NOMO-1 treated with DMSO at 0.1 percent for 48 hours (cell line): ENCODE measurements around the gene DOCK3.
"Not testable (repeated sequence)": the region's sequence is repeated elsewhere in the genome, so short reads cannot be mapped to it uniquely, and the experiment has no call there.

Source experiments
- DNase-seq: peaks from one replicate; lab custom pipeline; 2025; ENCODE audit not compliant: unreplicated experiment; lab: John Stamatoyannopoulos, UW

DOCK3 gene

DNA sequence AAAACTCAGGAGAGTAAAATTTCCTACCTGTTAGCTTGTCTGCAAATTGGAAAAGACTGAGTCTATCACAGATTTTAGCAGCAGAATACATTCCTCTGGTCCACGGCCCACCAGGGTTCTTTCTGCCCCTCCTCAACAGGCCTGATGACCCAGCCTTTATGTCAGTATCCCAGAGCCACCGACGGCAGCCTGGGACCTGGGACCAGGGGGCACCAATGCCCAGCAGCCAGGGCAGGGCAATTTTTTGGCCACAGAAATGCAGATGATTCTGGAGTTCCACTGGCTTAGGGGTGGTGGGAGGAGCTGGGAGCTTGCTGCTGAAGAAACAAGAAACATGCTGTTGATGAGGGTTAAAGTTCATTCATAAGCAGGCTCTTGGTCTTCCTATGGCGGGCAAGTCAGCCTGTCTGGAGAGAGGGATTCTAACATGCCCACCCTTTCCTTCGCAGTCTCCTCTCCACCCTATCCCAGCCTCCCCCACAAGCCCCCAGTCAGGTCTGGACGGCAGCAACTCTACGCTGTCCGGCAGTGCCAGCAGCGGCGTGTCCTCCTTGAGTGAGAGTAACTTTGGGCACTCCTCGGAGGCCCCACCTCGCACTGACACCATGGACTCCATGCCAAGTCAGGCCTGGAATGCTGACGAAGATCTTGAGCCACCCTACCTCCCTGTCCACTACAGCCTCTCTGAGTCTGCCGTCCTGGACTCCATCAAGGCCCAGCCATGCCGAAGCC, 706.0 kb downstream of the DOCK3 start:
- DNase-seq: no peak

DNA sequence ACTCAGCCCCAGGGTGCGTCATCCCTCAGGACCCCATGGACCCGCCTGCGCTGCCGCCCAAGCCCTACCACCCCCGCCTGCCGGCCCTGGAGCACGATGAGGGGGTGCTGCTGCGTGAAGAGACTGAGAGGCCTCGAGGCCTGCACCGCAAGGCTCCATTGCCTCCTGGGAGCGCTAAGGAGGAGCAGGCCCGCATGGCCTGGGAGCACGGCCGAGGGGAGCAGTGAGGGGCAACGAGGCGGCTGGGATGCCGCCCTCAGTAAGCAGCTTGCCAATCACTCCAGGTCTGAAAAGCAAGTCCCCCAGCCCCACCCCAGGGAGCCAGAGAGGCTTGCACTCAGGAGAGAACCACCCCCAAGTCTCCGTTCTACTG, 706.6 kb downstream of the DOCK3 start:
- DNase-seq: no peak

- DNase-seq: no peak
Observed at GRCh38 chr3:51382076-51382745, 707.5 kb downstream of the DOCK3 start.

GRCh38 chr3:51382947-51383578, 708.3 kb downstream of the DOCK3 start:
- no peak for DNase-seq

DNA sequence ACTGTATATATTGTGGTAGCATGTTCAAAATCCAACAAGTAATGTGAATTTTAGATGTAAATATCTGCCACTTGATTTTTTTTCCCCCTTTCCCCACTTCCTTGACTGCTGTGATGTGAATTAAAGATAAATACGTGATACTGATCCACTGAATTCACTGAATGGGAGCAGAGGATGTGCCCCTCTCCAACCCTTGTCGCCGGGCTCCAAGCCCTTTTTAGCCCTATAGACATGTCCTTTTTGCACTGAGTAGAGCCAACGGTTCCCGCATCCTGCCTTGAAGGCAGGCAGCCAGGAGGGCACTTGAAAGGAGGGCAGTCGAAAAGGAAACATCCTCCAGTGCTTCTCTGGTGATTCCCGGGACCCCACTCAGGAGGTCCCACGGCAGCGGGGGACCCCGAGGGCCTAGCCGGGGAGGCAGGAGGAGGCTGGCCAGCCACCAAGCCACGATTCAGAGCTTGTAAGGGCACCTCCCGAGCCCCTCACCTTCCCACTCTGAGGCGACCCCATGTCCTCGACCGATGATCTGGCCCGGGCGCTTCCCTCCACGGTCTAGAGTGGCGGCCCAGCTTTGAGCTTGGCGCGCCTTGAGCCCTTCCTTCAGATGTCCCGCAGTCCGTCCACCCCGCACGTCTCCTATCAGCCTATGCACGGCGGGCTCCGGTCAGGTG, 709.5 kb downstream of the DOCK3 start:
- no peak for DNase-seq

DNA sequence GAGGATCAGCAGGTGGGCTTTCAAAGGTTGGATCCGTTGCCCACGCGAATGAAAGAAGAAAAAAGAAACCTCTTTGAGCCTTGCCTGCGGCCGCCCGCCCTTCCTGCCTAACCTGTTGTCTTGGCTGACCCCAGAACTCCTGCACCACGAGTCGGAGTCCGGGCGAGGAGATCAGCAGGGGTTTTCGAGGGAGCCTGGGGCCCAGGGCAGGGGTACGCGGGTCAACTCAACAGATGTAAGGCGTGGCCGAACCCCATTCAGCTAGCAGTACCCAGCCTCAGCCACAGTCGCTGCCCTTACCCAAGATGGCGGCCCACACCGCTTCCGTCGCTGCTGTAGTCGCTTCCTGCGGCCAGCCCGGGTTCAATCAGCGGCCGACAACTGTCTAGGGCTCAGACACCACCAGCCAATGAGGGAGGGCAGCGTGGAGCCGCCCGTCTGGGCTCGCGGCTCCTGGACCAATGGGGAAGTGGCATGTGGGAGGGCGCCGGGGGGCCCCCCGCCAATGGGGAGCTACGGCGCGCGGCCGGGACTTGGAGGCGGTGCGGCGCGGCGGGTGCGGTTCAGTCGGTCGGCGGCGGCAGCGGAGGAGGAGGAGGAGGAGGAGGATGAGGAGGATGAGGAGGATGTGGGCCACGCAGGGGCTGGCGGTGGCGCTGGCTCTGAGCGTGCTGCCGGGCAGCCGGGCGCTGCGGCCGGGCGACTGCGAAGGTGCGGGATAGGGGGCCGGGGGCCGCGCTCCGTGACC, 710.2 kb downstream of the DOCK3 start, which contains the start of gene MANF:
Gene MANF (plus strand): TSS at position 566 of the 748 bp plus-strand sequence. CDS start 52 bp downstream, at position 618.
- DNase-seq: peak; percentile 98

DNA sequence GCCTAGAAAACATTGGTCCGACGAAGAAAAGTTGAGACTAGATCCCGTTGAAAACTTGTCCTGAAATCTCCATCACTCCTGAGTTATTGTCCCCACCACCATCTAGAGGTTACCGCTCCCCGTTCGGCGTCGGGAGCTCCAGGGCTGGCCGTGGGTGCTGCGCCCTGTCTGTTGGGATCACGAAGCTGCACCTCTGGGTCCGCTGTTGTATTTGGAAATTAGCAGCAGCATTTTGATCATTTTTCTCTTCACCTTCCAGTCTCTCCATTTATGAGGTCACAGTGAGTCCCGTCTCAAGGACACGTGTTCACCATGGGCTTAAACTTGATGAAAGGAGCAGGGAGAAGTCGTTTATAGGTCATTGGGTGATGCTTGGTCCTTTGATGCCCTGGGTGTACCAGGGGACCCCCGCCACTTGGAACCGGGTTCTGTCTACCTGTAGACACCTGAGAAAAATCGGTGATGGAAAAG, 710.9 kb downstream of the DOCK3 start:
- DNase-seq: no peak

DNA sequence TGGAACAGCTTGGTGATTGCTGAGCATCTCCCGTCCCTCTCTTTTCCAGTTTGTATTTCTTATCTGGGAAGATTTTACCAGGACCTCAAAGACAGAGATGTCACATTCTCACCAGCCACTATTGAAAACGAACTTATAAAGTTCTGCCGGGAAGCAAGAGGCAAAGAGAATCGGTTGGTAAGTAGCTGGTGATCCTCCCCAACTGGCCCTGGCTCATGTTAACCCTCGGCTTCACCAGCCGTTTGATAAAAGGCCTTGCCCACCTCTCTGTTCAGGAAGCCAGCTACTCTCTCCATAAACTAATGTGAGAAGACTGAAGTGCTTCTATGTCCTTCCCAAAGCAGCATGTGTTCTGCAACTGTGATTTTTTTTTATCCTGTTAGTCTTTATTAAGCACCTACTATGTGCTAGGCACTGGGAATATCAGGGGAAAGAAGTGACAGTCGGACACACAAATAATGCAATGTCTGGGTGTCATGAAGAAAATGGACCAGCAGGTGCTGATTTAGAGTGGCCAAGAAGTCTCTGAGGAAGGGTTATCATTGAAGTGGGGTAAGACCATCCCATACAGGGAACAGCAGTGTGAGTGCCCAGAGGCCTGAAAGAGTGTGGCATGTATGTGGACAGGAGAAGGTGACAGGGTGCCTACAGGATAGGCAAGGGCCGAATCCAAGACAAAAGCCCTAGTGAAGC, 711.6 kb downstream of the DOCK3 start:
- no peak for DNase-seq

- no peak for DNase-seq
Observed at GRCh38 chr3:51386852-51387229, 712.1 kb downstream of the DOCK3 start.

DNA sequence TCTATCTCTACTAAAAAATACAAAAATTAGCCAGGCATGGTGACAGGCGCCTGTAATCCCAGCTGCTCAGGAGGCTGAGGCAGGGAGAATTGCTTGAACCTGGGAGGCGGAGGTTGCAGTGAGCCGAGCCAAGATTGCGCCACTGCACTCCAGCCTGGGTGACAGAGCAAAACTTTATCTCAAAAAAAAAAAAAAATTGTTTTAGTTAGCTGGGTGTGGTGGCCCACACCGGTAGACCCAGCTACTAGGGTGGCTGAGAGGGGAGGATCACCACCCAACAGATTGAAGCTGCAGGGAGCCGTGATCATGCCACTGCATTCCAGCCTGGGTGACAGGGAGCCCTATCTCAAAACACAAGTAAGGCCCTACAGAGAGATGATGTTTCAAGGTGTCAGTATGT, 712.6 kb downstream of the DOCK3 start:
- not testable (repeated sequence) for DNase-seq

DNA sequence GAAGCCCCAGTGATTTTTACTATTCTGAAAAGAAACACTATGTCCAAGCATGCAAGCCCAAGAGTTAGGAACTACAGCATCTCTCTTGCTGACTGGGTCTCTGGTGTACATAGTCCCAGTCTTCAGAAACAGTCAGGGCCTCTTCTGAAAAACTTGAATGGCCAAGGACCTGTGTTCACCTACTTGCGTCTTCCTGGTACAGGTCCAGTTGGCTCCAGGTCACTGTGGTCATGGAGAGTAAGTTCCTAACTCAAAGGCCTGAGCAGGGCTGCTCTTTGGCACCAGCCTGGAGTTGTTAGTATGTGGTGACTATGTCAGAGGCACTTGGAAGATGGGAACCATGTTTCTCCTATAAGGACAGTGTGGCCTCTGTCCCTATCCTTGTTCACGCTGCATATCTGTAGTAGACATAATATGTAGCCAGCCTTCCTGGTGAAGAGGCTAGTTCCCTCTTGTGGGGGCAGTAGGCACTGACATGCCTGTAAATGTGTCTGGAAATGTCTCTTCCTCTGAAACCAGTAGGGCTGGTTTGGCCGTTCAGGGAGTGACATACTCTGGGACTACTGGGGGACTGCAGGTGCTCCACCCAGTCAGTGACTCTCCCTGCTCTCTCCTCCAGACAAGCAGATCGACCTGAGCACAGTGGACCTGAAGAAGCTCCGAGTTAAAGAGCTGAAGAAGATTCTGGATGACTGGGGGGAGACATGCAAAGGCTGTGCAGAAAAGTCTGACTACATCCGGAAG, 713.7 kb downstream of the DOCK3 start:
- DNase-seq: no peak

GRCh38 chr3:51389423-51390183, 714.9 kb downstream of the DOCK3 start:
- DNase-seq: peak; percentile 17

GRCh38 chr3:51390246-51391074, 715.7 kb downstream of the DOCK3 start:
- DNase-seq: no peak

DNA sequence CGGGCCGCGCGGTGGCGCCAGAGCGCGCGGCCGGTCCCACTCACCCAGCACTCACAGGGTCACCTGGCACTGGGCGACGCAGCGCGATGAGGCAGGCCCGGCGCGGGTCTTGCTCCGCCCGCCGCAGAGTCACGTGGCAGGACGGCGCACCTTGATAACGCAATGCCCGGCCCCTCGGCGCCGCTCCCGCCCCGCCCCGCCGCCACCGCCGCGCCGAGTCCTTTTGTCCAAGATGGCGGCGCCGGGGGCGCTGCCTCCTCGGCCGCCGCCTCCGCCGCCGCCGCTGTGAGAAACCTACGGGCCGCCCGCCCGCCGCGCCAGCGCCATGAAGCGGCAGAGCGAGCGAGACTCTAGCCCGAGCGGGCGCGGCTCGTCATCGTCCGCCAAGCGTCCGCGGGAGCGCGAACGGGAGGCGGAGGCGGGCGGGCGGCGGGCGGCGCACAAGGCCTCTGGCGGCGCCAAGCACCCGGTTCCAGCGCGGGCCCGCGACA, 716.4 kb downstream of the DOCK3 start, which contains the start of gene RBM15B:
Gene RBM15B (plus strand): TSS at position 211 of the 491 bp plus-strand sequence. CDS start 115 bp downstream, at position 326.
- peak; percentile 94 for DNase-seq

DNA sequence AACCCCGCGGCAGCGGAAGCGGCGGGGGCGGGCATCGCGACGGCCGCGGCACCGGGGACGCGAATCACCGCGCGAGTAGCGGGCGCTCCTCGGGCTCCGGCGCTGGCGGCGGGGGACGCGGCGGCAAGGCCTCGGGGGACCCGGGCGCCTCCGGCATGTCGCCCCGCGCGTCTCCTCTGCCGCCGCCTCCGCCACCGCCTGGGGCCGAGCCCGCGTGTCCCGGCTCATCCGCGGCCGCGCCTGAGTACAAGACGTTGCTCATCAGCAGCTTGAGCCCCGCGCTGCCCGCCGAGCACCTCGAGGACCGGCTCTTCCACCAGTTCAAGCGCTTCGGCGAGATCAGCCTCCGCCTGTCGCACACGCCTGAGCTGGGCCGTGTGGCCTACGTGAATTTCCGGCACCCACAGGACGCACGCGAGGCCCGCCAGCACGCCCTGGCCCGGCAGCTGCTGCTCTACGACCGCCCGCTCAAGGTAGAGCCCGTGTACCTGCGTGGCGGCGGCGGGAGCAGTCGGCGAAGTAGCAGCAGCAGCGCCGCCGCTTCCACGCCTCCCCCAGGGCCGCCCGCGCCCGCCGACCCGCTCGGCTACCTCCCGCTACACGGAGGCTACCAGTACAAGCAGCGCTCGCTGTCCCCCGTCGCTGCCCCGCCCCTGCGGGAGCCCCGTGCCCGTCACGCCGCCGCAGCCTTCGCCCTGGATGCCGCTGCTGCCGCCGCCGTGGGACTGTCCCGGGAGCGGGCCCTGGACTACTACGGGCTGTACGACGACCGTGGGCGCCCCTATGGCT, 717.0 kb downstream of the DOCK3 start:
- DNase-seq: no peak

DNA sequence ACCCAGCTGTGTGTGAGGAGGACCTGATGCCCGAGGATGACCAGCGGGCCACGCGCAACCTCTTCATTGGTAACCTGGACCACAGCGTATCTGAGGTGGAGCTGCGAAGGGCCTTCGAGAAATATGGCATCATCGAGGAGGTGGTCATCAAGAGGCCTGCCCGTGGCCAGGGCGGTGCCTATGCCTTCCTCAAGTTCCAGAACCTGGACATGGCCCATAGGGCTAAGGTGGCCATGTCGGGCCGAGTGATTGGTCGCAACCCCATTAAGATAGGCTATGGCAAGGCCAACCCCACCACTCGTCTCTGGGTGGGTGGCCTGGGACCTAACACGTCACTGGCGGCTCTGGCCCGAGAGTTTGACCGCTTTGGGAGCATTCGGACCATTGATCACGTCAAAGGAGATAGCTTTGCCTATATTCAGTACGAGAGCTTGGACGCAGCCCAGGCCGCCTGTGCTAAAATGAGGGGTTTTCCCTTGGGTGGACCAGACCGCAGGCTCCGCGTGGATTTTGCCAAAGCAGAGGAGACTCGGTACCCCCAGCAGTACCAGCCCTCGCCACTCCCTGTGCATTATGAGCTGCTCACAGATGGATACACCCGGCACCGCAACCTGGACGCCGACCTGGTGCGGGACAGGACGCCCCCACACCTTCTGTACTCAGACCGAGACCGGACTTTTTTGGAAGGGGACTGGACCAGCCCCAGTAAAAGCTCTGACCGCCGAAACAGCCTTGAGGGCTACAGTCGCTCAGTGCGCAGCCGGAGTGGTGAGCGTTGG, 717.8 kb downstream of the DOCK3 start:
- DNase-seq: no peak
